ENCODE measurements around the gene CABP1. TPM values are rescaled to one million over a fixed set of nuclear protein-coding genes. Genes with fewer than 3 reads are reported as not detected.

The CABP1 gene
- total and polyA plus RNA-seq, 4 experiments from 2014 or later, result not detected

GRCh38 chr12:120711411-120711810 lies 71.0 kb downstream of the CABP1 start:
- DNase-seq, result no peak
- Histone ChIP-seq H3K27ac (ENCODE audit: low read depth, low read length) (peak overlapping the region; percentile 78), H3K9me3 (ENCODE audit: control insufficient read depth in 1 of 2, low read length in 2 of 2) (no peaks in the 10 kb centered on the region), H3K4me1 (ENCODE audit: insufficient read depth, low read length) (peaks cover 26% of the 10 kb centered on the region), H3K36me3 (ENCODE audit: insufficient read depth, low read length) (peaks cover 9% of the 10 kb centered on the region), H3K27me3 (ENCODE audit: insufficient read depth, low read length) (no peaks in the 10 kb centered on the region), H3K4me3 (ENCODE audit: low read length in 2 of 2) (peak overlapping the region; percentile 49 to 68)
- peaks cover 17 to 44% (median 32%) of the 10 kb centered on the region in 4 donors for H3K4me1 Mint-ChIP-seq
- H3K9me3 Mint-ChIP-seq, result no peaks in the 10 kb centered on the region
- peak overlapping the region; percentile 68 to 98 (median 93) for H3K27ac Mint-ChIP-seq
- ChIA-PET POLR2A (ENCODE audit: partially characterized antibody) (interaction anchor here (0.9 to 2.8 kb wide), 6 partner anchors 14 to 409 kb away, joined by 3 to 17 read pairs (median 6); partner anchors contain the start of genes ACADS, MLEC, POP5 and SIRT4), CTCF (ENCODE audit: partially characterized antibody) (interaction anchor here (0.6 to 5.5 kb wide), 5 partner anchors 9 to 64 kb away, joined by 3 to 65 read pairs (median 3); partner anchors contain the start of gene MLEC)
- peaks cover 10 to 28% of the 10 kb centered on the region in 2 donors for H3K36me3 Mint-ChIP-seq
- H3K27me3 Mint-ChIP-seq, result no peaks in the 10 kb centered on the region
- intact Hi-C loops (cut with micrococcal nuclease), result loop anchor here (5.0 to 10.0 kb wide), 4 partner anchors 263 to 403 kb away; partner anchors contain the start of genes COX6A1, HNF1A and PLA2G1B
- H3K4me3 Mint-ChIP-seq, result peak overlapping the region; percentile 89 to 96 (median 94)

- DNase-seq, result no peak
- ChIA-PET POLR2A (ENCODE audit: partially characterized antibody) (no interaction called here), CTCF (ENCODE audit: partially characterized antibody) (interaction anchor here (0.6 to 5.5 kb wide), 5 partner anchors 8 to 127 kb away, joined by 3 to 65 read pairs (median 3); no protein-coding TSS in a partner anchor)
- no peaks in the 10 kb centered on the region for H3K27me3 ChIP-seq (ENCODE audit: insufficient read depth, low read length)
- peak overlapping the region in 3 of 8 donors; percentile 16 to 96 (median 64) for H3K4me3 Mint-ChIP-seq
- no peak overlapping the region for H3K27ac ChIP-seq (ENCODE audit: low read depth, low read length)
- intact Hi-C loops (cut with micrococcal nuclease), result loop anchor here (5.0 to 10.0 kb wide), 4 partner anchors 262 to 402 kb away; partner anchors contain the start of genes COX6A1, HNF1A and PLA2G1B
- H3K4me1 Mint-ChIP-seq, result peaks cover 17 to 46% (median 32%) of the 10 kb centered on the region in 4 donors
- H3K9me3 ChIP-seq (ENCODE audit: control insufficient read depth in 1 of 2, low read length in 2 of 2), result no peaks in the 10 kb centered on the region
- H3K36me3 ChIP-seq (ENCODE audit: insufficient read depth, low read length), result peaks cover 17% of the 10 kb centered on the region
- no peak overlapping the region for H3K4me3 ChIP-seq (ENCODE audit: low read length in 2 of 2)
- peaks cover 26% of the 10 kb centered on the region for H3K4me1 ChIP-seq (ENCODE audit: insufficient read depth, low read length)
- no peaks in the 10 kb centered on the region for H3K9me3 Mint-ChIP-seq
- H3K27me3 Mint-ChIP-seq, result no peaks in the 10 kb centered on the region
- peaks cover 18 to 36% of the 10 kb centered on the region in 2 donors for H3K36me3 Mint-ChIP-seq
- H3K27ac Mint-ChIP-seq, result peak overlapping the region in 3 of 7 donors; percentile 27 to 98 (median 97)
These were observed 72.2 kb downstream of the CABP1 start for GRCh38 chr12:120712610-120713009.

- intact Hi-C loops (cut with micrococcal nuclease), result loop anchor here (1.0 to 10.0 kb wide), 6 partner anchors 67 to 401 kb away; partner anchors contain the start of genes COX6A1, HNF1A and PLA2G1B
- POLR2A ChIA-PET (ENCODE audit: partially characterized antibody), result no interaction called here
- H3K36me3 ChIP-seq (ENCODE audit: insufficient read depth, low read length), result peaks cover 26% of the 10 kb centered on the region
- H3K4me1 Mint-ChIP-seq, result peaks cover 20 to 46% (median 31%) of the 10 kb centered on the region in 4 donors
- H3K4me1 ChIP-seq (ENCODE audit: insufficient read depth, low read length), result peaks cover 26% of the 10 kb centered on the region
- H3K27ac Mint-ChIP-seq, result peak overlapping the region; percentile 21 to 90 (median 84)
- no peaks in the 10 kb centered on the region for H3K9me3 ChIP-seq (ENCODE audit: control insufficient read depth in 1 of 2, low read length in 2 of 2)
- no peaks in the 10 kb centered on the region for H3K27me3 ChIP-seq (ENCODE audit: insufficient read depth, low read length)
- peak overlapping the region; percentile 11 for H3K27ac ChIP-seq (ENCODE audit: low read depth, low read length)
- H3K36me3 Mint-ChIP-seq, result peaks cover 27 to 47% of the 10 kb centered on the region in 2 donors
- no peak overlapping the region for H3K4me3 ChIP-seq (ENCODE audit: low read length in 2 of 2)
- H3K9me3 Mint-ChIP-seq, result no peaks in the 10 kb centered on the region
- H3K4me3 Mint-ChIP-seq, result peak overlapping the region in 6 of 8 donors; percentile 20 to 81 (median 52)
- H3K27me3 Mint-ChIP-seq, result no peaks in the 10 kb centered on the region
- CTCF ChIA-PET (ENCODE audit: partially characterized antibody), result interaction anchor here (0.7 to 3.7 kb wide), 8 partner anchors 11 to 258 kb away, joined by 3 to 39 read pairs (median 4); partner anchors contain the start of gene ACADS
- peak; percentile 75 to 83 (median 81) for DNase-seq
These were observed 73.5 kb downstream of the CABP1 start for GRCh38 chr12:120713861-120714482.

Other genes starting within 250 kb of the CABP1 start
- 100 to 1,000 TPM; 144 to 158 TPM for gene COX6A1, start 202.5 kb upstream of the CABP1 start, total RNA-seq
- gene COX6A1, start 202.5 kb upstream of the CABP1 start, polyA plus RNA-seq, result 1,000 to 10,000 TPM in 1 of 2 donors, 100 to 1,000 TPM in 1; 828 to 1,220 TPM
- gene TRIAP1, start 194.2 kb upstream of the CABP1 start, total RNA-seq, result 10 to 100 TPM; 17.3 to 22.8 TPM
- gene TRIAP1, start 194.2 kb upstream of the CABP1 start, polyA plus RNA-seq, result 10 to 100 TPM; 46.2 to 65.0 TPM
- gene GATC, start 194.2 kb upstream of the CABP1 start, total RNA-seq, result 10 to 100 TPM; 30.2 to 31.9 TPM
- 10 to 100 TPM in 1 of 2 donors, 1 to 10 TPM in 1; 9.3 to 21.2 TPM for gene GATC, start 194.2 kb upstream of the CABP1 start, polyA plus RNA-seq
- gene SRSF9, start 170.9 kb upstream of the CABP1 start, total RNA-seq, result 100 to 1,000 TPM; 139 to 143 TPM
- gene SRSF9, start 170.9 kb upstream of the CABP1 start, polyA plus RNA-seq, result 100 to 1,000 TPM; 169 to 235 TPM
- gene DYNLL1, start 144.5 kb upstream of the CABP1 start, total RNA-seq, result 100 to 1,000 TPM in 1 of 2 experiments, 10 to 100 TPM in 1; 97.5 to 108 TPM
- 100 to 1,000 TPM; 348 to 351 TPM for gene DYNLL1, start 144.5 kb upstream of the CABP1 start, polyA plus RNA-seq
- 10 to 100 TPM; 19.7 to 21.6 TPM for gene COQ5, start 111.5 kb upstream of the CABP1 start, total RNA-seq
- 10 to 100 TPM; 35.2 to 55.1 TPM for gene COQ5, start 111.5 kb upstream of the CABP1 start, polyA plus RNA-seq
- gene RNF10, start 106.3 kb upstream of the CABP1 start, total RNA-seq, result 100 to 1,000 TPM; 244 to 249 TPM
- gene RNF10, start 106.3 kb upstream of the CABP1 start, polyA plus RNA-seq, result 100 to 1,000 TPM; 101 to 146 TPM
- gene POP5, start 59.2 kb upstream of the CABP1 start, total RNA-seq, result 10 to 100 TPM; 70.4 to 70.7 TPM
- 10 to 100 TPM; 89.4 to 91.6 TPM for gene POP5, start 59.2 kb upstream of the CABP1 start, polyA plus RNA-seq
- gene MLEC, start 46.5 kb downstream of the CABP1 start, total RNA-seq, result 10 to 100 TPM; 75.1 to 88.9 TPM
- 10 to 100 TPM; 38.9 to 61.4 TPM for gene MLEC, start 46.5 kb downstream of the CABP1 start, polyA plus RNA-seq
- gene UNC119B, start 69.8 kb downstream of the CABP1 start, total RNA-seq, result 10 to 100 TPM; 28.7 to 29.1 TPM
- gene UNC119B, start 69.8 kb downstream of the CABP1 start, polyA plus RNA-seq, result 1 to 10 TPM; 6.9 to 8.4 TPM
- 10 to 100 TPM; 14.9 to 17.1 TPM for gene ACADS, start 85.2 kb downstream of the CABP1 start, total RNA-seq
- 10 to 100 TPM; 19.2 to 29.9 TPM for gene ACADS, start 85.2 kb downstream of the CABP1 start, polyA plus RNA-seq

Measured in CD4-positive, alpha-beta memory T cell (primary cell).